K562 (cell line): ENCODE results near the gene RUNX1. TPM values are rescaled to one million over a fixed set of nuclear protein-coding genes. Genes with fewer than 3 reads are reported as not detected.

Experiments
- CEBPG ChIP-seq, 3 experiments: fragments of 200-800 bp in 1 of 3; sonication (Bioruptor generic) in 1 of 3; sonication (generic) in 1 of 3; formaldehyde crosslinking in 1 of 3; IDR thresholded peaks in 2 of 3; conservative IDR thresholded peaks in 1 of 3; 2 replicates each; pipeline versions ENCODE4 v1.6.1 to v1.8.0; 2016 to 2022; ENCODE audit warnings: missing compliant biosample characterization in 2 of 3, missing genetic modification characterization in 2 of 3, mild to moderate bottlenecking in 1 of 3, missing genetic modification reagents in 1 of 3
- DMBX1 ChIP-seq: fragments of 250-450 bp; sonication (Bioruptor Pico); IDR thresholded peaks from 2 replicates; pipeline ENCODE4 v1.8.0; 2022; ENCODE audit warnings: inconsistent platforms, mild to moderate bottlenecking, moderate library complexity, borderline replicate concordance
- HIVEP1 ChIP-seq: fragments of 250-450 bp; sonication (Bioruptor Pico); IDR thresholded peaks from 2 replicates; pipeline ENCODE4 v1.4.0; 2020; ENCODE audit warnings: mild to moderate bottlenecking
- MAFF ChIP-seq: IDR thresholded peaks from 2 replicates; pipeline ENCODE4 v1.6.1; 2012; ENCODE audit warnings: low read length, improper control_type of control experiment
- NFE2 ChIP-seq: IDR thresholded peaks from 2 replicates; pipeline ENCODE4 v1.6.1; 2014; ENCODE audit warnings: antibody characterized with exemption, low read depth
- NR2C2 ChIP-seq, 2 experiments: fragments of 200-800 bp in 1 of 2; sonication (Bioruptor generic) in 1 of 2; sonication (generic) in 1 of 2; formaldehyde crosslinking in 1 of 2; IDR thresholded peaks; 2 replicates each; pipeline versions ENCODE4 v1.6.1 to v1.8.0; 2016 to 2022; ENCODE audit warnings: mild to moderate bottlenecking in 1 of 2, missing compliant biosample characterization in 1 of 2, missing genetic modification characterization in 1 of 2, missing genetic modification reagents in 1 of 2
- OTX1 ChIP-seq: fragments of 450-650 bp; formaldehyde crosslinking; IDR thresholded peaks from 2 replicates; pipeline ENCODE4 v1.4.0; 2022; ENCODE audit warnings: mild to moderate bottlenecking
- PTTG1 ChIP-seq: fragments of 450-650 bp; IDR thresholded peaks from 2 replicates; pipeline ENCODE4 v1.6.1; 2016; ENCODE audit warnings: low read depth, mild to moderate bottlenecking, missing genetic modification characterization, missing compliant biosample characterization
- REST ChIP-seq, 2 experiments: fragments of 450-650 bp; formaldehyde crosslinking in 1 of 2; IDR thresholded peaks; 2 replicates each; pipeline versions ENCODE4 v1.4.0 to v1.6.1; 2014 to 2020; ENCODE audit warnings: mild to moderate bottlenecking in 2 of 2, borderline replicate concordance in 1 of 2, low read depth in 1 of 2
- SIRT6 ChIP-seq: IDR thresholded peaks from one replicate; pipeline ENCODE4 v1.6.1; 2012; ENCODE audit warnings: low read depth, mild to moderate bottlenecking, control low read depth, inconsistent platforms, low read length, moderate library complexity
- SMAD3 ChIP-seq: fragments of 450-650 bp; formaldehyde crosslinking; conservative IDR thresholded peaks from 2 replicates; pipeline ENCODE4 v1.4.0; 2020; ENCODE audit warnings: mild to moderate bottlenecking
- ZNF316 ChIP-seq: fragments of 450-650 bp; IDR thresholded peaks from 2 replicates; pipeline ENCODE4 v1.6.1; 2016
- ZNF766 ChIP-seq: fragments of 200-800 bp; sonication (Bioruptor generic); conservative IDR thresholded peaks from 2 replicates; pipeline ENCODE4 v1.6.1; 2016; ENCODE audit warnings: missing genetic modification characterization, missing compliant biosample characterization
- polyA plus RNA-seq, 8 experiments: library from polyadenylated mRNA; depleted of rRNA in 4 of 8; stranded (reverse) in 5 of 8; unstranded in 3 of 8; fragments of >200 nt; fragmentation: Nextera tagmentation in 2 of 8; fragmentation: Illumina TruSeq in 1 of 8; extraction: Ambion mirVana in 2 of 8; extraction: Trizol in 1 of 8; gene quantifications; 2 replicates each; pipeline versions ENCODE4 v1.2.1 to v1.2.3, GENCODE V29; 2011 to 2014; ENCODE audit warnings: inconsistent platforms in 1 of 8, missing spikeins in 1 of 8
- total RNA-seq, 7 experiments: library from RNA; depleted of rRNA in 6 of 7; stranded (reverse); fragments of >200 nt in 6 of 7; fragmentation: Illumina TruSeq in 2 of 7; extraction: Trizol in 2 of 7; gene quantifications; 2 replicates each; pipeline versions ENCODE4 v1.2.1 to v1.2.3, GENCODE V29; 2011 to 2021; ENCODE audit warnings: low replicate concordance in 1 of 7

RUNX1 gene
- total and polyA plus RNA-seq, 9 of the 15 experiments (the other 6 are each of a cell fraction or from before 2014, with no cell fraction given) = 2.2 to 68.6 (median 17.8) TPM

DNA sequence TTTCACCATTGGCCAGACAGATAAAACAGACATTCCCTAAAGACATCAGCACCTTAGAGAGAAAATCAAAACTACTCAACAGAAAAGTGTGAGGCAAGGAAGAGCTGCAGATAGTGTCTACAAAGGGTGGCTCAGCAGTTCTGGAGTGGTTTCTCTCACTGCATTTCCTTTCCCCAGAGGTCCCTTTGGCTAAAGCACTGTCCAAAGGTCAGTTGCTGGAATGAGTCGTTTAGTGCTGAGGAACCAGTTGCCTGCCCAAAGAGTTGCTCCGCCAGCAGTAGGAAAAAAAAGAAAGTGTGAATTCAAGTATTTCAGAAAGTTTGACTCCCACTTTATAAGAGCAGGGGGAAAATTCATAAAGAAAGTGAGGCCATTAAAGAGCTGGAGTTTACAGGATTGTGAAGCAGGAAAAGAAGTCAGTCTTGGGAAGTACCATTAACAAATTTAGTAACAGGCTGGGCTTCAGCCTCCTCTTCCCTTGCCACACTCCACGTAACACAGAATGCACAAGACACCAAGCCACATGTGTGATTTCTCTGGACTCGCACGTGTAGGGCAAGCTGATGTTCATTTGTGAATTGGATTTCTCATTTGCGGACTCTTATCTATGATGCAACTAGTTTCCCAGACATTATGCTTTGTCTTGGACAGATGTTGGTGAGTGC lies 122.2 kb downstream of the RUNX1 start (continued):
- peak; percentile 40 for TF ChIP-seq REST (IDR thresholded peaks at IDR 0.05; ENCODE audit: borderline replicate concordance)
- no peak for TF ChIP-seq REST (CRISPR knock-in tag; IDR thresholded peaks at IDR 0.05; ENCODE audit: low read depth)
- 0 out of 2 replicates have a peak, but pooled peaks have one; percentile 51 for TF ChIP-seq ZNF766 (CRISPR knock-in tag)
- TF ChIP-seq SMAD3 (CRISPR knock-in tag) = 0 out of 2 replicates have a peak, but pooled peaks have one; percentile 7
- TF ChIP-seq PTTG1 (tag) = no peak
- 0 out of 2 replicates have a peak, but pooled peaks have one; percentile 23 for TF ChIP-seq HIVEP1 (CRISPR knock-in tag)
- TF ChIP-seq ZNF316 = peak; percentile 7; the same call in 1 of the 2 replicates
- TF ChIP-seq NFE2 = 0 out of 2 replicates have a peak, but pooled peaks have one; percentile 33
- TF ChIP-seq NR2C2 (CRISPR knock-in tag; IDR thresholded peaks at IDR 0.05) = no peak
- no peak for TF ChIP-seq NR2C2 (tag; IDR thresholded peaks at IDR 0.05)
- TF ChIP-seq CEBPG (CRISPR knock-in tag; IDR thresholded peaks at IDR 0.05) = no peak
- TF ChIP-seq CEBPG (tag; conservative IDR thresholded peaks at IDR 0.05 in 1 of 2, IDR thresholded peaks at IDR 0.05 in 1 of 2) = peak; percentile 9 to 51; a peak in 1 of 4 replicates
- no peak for TF ChIP-seq SIRT6
- 0 out of 2 replicates have a peak, but pooled peaks have one; percentile 9 for TF ChIP-seq OTX1
- TF ChIP-seq MAFF = no peak
- TF ChIP-seq DMBX1 (CRISPR knock-in tag) = peak; percentile 26; the same call in 1 of the 2 replicates
